Activated CD4-positive, alpha-beta T cell treated with anti-CD3 and anti-CD28 coated beads, Interleukin-2, amount 50 U/mL, for 4 hours (primary cell): ENCODE measurements around the gene MISP.

ENCODE experiments used
- DNase-seq, 2 experiments: peaks; one replicate each; pipeline ENCODE4 v3.0.0-alpha.2; 2020

MISP gene

GRCh38 chr19:747432-748273 lies 3.3 kb upstream of the MISP start:
- DNase-seq = no peak

- DNase-seq = no peak
Measured at GRCh38 chr19:748274-748598, 2.7 kb upstream of the MISP start.

- no peak for DNase-seq
Measured at GRCh38 chr19:749811-750210, 1.1 kb upstream of the MISP start.

GRCh38 chr19:751501-752341 lies 809 bp downstream of the MISP start:
- no peak for DNase-seq

GRCh38 chr19:752652-753517 lies 2.0 kb downstream of the MISP start:
- no peak for DNase-seq

GRCh38 chr19:754530-754929 lies 3.6 kb downstream of the MISP start:
- no peak for DNase-seq

DNA sequence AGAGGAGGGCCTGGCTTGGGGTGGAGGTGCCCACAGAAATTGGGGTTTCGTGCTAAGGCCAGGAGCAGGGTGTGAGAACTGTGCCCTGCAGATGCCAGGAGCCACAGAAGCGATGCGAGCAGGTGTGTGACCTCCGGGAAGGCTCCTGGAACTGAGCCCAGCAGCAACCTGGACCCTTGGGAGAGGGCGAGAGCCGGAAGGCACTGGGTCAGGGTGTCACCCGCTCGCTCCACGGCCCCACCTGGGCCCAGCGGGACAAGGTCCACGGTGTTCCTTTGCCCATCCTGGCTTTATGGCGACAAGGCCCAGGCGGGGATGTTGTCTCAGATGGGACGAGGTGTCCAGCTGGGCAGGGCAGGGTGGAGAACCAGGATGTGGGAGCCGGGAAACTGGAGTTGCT lies 4.2 kb downstream of the MISP start:
- DNase-seq = no peak

DNA sequence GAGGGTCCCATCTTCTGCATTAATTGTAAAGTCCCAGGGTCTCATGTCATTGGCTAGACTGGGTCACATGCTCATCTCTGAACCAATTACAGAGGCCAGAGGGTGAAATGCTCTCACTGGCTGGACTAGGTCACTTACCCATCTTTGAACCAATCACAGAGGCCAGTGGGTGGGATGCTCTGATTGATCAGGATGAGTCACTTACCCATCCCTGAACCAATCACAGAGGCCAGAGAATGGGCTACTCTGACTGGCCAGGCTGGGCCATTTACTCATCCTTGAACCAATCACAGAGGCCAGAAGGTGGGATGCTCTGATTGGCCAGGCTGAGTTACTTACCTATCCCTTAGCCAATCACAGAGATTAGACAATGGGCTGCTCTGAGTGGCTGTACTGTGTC lies 5.3 kb downstream of the MISP start:
- DNase-seq = no peak

DNA sequence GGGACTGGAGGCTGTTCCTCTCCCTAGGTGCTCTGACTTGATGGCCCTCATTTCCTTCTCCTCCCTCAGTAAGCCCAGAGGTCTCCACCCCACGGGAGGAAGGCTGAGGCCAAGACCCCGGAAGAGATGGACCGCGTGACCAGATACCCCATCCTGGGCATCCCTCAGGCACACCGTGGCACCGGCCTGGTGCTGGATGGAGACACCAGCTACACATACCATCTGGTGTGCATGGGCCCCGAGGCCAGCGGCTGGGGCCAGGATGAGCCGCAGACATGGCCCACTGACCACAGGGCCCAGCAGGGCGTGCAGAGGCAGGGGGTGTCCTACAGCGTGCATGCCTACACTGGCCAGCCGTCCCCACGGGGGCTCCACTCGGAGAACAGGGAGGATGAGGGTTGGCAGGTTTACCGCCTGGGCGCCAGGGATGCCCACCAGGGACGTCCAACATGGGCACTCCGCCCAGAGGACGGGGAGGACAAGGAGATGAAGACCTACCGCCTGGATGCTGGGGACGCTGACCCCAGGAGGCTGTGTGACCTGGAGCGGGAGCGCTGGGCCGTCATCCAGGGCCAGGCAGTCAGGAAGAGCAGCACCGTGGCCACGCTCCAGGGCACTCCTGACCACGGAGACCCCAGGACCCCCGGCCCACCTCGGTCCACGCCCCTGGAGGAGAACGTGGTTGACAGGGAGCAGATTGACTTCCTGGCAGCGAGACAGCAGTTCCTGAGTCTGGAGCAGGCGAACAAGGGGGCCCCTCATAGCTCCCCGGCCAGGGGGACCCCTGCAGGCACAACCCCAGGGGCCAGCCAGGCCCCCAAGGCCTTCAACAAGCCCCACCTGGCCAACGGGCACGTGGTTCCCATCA lies 6.1 kb downstream of the MISP start:
- DNase-seq = no peak

- no peak for DNase-seq
Measured at GRCh38 chr19:757811-758668, 7.1 kb downstream of the MISP start.

DNA sequence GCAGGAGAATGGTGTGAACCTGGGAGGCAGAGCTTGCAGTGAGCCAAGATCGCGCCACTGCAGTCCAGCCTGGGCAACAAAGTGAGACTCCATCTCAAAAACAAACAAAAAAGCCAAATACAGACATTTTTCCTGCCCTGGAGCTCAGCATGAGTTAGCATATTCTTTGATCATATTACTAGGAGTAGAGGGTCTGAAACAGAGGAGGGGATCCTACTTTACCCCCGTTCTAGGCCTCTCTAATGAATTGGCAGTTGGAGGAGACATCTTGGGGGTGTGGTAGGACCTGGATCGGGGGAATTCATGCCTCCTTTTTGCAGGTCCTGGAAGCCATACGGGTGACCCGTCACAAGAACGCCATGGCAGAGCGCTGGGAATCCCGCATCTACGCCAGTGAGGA lies 12.3 kb downstream of the MISP start:
- DNase-seq = no peak

DNA sequence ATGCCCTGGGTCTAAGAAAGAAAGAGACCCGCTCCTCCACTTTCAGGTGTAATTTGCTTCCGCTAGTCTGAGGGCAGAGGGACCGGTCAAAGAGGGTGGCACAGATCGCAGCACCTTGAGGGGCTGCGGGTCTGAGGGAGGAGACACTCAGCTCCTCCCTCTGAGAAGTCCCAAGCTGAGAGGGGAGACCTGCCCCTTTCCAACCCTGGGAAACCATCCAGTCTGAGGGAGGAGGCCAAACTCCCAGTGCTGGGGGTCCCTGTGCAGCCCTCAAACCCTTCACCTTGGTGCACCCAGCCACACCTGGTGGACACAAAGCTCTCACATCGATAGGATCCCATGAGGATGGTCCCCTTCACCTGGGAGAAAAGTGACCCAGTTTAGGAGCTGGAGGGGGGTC lies 13.0 kb downstream of the MISP start:
- no peak for DNase-seq

- DNase-seq = no peak
Measured at GRCh38 chr19:764301-764700, 13.4 kb downstream of the MISP start.

GRCh38 chr19:765179-765738 lies 14.3 kb downstream of the MISP start:
- no peak for DNase-seq

DNA sequence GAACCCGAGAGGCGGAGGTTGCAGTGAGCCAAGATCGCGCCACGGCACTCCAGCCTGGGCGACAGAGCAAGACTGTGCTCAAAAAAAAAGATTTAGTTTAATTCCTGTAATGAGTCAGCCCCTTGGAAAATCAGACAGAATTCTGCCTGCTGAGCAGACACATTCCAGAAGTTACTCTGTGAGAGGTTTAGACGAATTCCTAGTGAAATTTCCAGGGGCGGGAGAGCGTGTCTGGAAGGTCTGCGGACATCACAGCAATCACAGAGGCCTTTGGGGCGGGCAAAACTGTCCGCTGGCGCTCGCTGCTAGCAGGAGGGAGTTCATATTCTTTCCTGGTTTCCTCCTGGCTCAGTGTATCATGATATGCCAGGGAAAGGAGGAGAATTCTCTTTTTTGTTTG lies 17.5 kb downstream of the MISP start:
- DNase-seq = no peak

- DNase-seq = no peak
Measured at GRCh38 chr19:769616-770015, 18.7 kb downstream of the MISP start.

DNA sequence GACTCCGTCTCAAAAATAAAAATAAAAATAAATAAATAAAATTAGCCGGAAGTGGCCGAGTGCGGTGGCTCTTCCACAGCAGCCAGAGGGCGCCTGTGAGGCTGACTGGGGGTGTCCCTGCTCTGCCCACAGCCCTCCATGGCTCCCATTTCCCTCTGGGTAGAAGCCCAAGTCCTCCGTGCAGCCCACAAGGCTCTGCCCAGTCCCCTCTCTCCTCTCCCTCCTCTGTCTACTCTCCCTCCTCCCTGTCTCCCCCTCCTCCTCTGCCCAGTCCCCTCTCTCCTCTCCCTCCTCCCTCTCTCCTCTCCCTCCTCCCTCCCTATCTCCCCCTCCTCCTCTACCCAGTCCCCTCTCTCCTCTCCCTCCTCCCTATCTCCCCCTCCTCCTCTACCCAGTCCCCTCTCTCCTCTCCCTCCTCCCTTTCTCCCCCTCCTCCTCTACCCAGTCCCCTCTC lies 20.4 kb downstream of the MISP start:
- DNase-seq = peak in 1 of 2 experiments; percentile 10

GRCh38 chr19:772063-772462 lies 21.2 kb downstream of the MISP start:
- DNase-seq = no peak

GRCh38 chr19:772730-773436 lies 22.0 kb downstream of the MISP start:
- DNase-seq = no peak

DNA sequence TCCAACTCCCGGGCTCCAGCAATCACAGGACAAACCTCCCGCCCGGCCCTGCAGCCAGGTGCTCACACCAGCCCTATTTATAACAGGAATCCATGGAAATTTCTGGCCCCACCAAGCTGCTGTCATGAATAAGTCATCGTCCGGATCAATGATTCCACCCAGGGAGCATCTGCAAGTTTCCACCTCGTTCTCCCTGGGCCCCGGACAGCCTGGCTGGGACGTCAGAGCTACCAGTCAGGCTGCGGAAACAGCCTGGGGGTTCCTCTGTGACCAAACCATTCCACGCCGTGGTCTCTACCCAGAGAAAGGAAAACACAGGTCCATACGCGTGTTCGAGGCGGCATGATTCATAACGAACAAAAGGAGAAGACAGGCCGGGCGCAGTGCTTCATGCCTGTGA lies 25.6 kb downstream of the MISP start:
- DNase-seq = no peak
